ENCODE results near the gene LAMA2.

Gene LAMA2

DNA sequence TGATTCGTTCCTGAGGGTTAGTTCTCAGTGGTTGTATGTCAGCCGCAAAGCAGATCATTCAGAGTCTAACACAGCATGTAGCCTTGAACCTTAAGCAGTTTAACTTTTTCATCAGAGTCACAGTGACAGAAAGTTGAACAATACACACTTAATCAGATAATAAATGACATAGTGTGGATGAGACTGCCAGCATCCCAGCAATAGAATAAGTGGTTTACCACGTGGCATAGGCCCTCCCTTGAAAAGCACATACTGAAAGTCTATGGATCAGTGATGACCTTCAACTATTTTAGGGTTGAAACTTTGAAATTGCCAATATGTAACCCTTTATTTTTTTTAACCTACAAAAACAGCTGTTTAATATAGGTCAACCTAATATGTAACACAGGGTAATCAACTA, 561.7 kb downstream of the LAMA2 start:
- Histone ChIP-seq H2AFZ (ENCODE audit: low read depth, low read length) (no peak overlapping the region), H3K27ac (ENCODE audit: low read length) (no peak overlapping the region), H4K20me1 (ENCODE audit: insufficient read depth, low read length) (no peaks in the 10 kb centered on the region), H3K4me3 (ENCODE audit: low read length) (no peak overlapping the region), H3K4me1 (ENCODE audit: low read length) (peaks cover 23% of the 10 kb centered on the region), H3K4me2 (ENCODE audit: low read length) (no peak overlapping the region), H3K36me3 (replicated peaks; ENCODE audit: low read depth, low read length) (no peaks in the 10 kb centered on the region), H3K27me3 (ENCODE audit: low read depth, low read length) (no peaks in the 10 kb centered on the region), H3K9ac (ENCODE audit: low read length) (no peak overlapping the region), H3K9me3 (ENCODE audit: insufficient read depth, low read length) (no peaks in the 10 kb centered on the region), H3K79me2 (ENCODE audit: low read length) (no peaks in the 10 kb centered on the region)
- TF ChIP-seq EZH2phosphoT487 (IDR thresholded peaks at IDR 0.05; ENCODE audit: low read depth) = no peak
- TF ChIP-seq, protein P1, sequence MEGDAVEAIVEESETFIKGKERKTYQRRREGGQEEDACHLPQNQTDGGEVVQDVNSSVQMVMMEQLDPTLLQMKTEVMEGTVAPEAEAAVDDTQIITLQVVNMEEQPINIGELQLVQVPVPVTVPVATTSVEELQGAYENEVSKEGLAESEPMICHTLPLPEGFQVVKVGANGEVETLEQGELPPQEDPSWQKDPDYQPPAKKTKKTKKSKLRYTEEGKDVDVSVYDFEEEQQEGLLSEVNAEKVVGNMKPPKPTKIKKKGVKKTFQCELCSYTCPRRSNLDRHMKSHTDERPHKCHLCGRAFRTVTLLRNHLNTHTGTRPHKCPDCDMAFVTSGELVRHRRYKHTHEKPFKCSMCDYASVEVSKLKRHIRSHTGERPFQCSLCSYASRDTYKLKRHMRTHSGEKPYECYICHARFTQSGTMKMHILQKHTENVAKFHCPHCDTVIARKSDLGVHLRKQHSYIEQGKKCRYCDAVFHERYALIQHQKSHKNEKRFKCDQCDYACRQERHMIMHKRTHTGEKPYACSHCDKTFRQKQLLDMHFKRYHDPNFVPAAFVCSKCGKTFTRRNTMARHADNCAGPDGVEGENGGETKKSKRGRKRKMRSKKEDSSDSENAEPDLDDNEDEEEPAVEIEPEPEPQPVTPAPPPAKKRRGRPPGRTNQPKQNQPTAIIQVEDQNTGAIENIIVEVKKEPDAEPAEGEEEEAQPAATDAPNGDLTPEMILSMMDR (IDR thresholded peaks at IDR 0.05; ENCODE audit: low read depth, low read length) = no peak

DNA sequence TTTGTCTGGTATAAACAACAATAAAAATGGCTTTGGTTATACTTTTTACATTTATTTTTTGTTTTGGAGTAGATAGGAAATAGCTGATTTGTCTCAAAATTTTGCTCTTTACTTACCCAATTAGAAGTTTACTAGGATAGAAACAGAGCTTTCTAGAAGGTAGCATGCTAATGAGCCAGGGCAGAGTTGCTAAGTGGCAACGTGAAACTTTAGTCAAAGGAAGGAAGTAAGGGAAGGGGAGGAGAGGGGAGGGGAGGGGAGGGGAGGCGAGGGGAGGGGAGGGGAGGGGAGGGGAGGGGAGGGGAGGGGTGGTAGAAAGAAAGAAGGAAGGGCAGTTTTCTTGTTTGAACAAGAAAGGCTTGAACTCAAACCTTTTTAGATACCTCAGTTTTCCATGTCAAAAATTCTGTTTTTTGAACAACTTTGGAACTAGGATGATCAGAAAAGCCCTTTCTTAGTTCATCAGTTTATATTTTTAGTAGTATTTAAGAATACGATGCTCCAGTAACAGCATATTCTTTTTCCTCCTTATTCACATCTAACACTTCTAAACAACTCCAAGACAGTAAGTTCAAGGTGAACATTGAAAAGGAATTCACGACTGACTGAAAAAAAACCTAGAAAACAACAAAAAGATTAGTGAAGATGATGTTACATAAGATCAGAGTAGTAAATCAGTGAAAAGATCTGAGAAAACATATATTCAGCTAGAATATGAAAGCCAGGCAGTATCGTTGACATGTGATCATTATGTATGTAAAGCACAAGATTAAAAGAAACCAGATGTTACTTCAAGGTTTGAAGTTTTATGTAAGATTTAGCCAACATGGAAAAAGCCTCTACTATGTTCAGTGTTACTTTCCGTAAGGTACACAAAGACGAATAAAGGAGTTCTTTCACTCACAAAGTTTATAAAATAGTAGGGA, 563.6 kb downstream of the LAMA2 start:
- no peak overlapping the region for H3K27ac ChIP-seq (ENCODE audit: low read length)
- TF ChIP-seq, protein P1 (IDR thresholded peaks at IDR 0.05; ENCODE audit: low read depth, low read length) = no peak
- no peak for TF ChIP-seq EZH2phosphoT487 (IDR thresholded peaks at IDR 0.05; ENCODE audit: low read depth)
- H3K9me3 ChIP-seq (ENCODE audit: insufficient read depth, low read length) = no peaks in the 10 kb centered on the region
- peaks cover 14% of the 10 kb centered on the region for H3K4me1 ChIP-seq (ENCODE audit: low read length)
- H3K79me2 ChIP-seq (ENCODE audit: low read length) = no peaks in the 10 kb centered on the region
- no peak overlapping the region for H2AFZ ChIP-seq (ENCODE audit: low read depth, low read length)
- no peaks in the 10 kb centered on the region for H4K20me1 ChIP-seq (ENCODE audit: insufficient read depth, low read length)
- H3K4me3 ChIP-seq (ENCODE audit: low read length) = no peak overlapping the region
- no peaks in the 10 kb centered on the region for H3K27me3 ChIP-seq (ENCODE audit: low read depth, low read length)
- H3K4me2 ChIP-seq (ENCODE audit: low read length) = no peak overlapping the region
- no peak overlapping the region for H3K9ac ChIP-seq (ENCODE audit: low read length)
- no peaks in the 10 kb centered on the region for H3K36me3 ChIP-seq (replicated peaks; ENCODE audit: low read depth, low read length)

DNA sequence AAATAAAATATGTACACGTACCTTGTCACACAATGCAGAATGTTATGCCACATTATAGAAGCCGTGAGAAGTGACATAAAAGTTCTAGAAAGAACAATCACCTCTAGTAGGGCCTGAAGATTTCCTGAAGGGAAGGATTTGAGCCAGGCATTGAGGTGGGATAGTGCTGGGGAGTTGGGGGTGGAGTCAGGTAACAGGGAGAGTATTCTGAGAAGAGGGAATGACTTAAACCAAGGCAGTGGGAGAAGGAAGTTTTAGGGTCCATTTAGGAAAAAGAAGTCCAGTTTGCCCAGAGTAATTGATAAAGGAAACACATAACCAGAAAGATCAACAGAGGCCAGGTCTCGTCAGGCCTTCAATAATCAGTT, 564.2 kb downstream of the LAMA2 start:
- H3K4me2 ChIP-seq (ENCODE audit: low read length) = no peak overlapping the region
- H3K79me2 ChIP-seq (ENCODE audit: low read length) = no peaks in the 10 kb centered on the region
- H3K9ac ChIP-seq (ENCODE audit: low read length) = no peak overlapping the region
- no peak overlapping the region for H3K27ac ChIP-seq (ENCODE audit: low read length)
- no peaks in the 10 kb centered on the region for H4K20me1 ChIP-seq (ENCODE audit: insufficient read depth, low read length)
- H3K4me1 ChIP-seq (ENCODE audit: low read length) = peaks cover 14% of the 10 kb centered on the region
- no peaks in the 10 kb centered on the region for H3K9me3 ChIP-seq (ENCODE audit: insufficient read depth, low read length)
- TF ChIP-seq EZH2phosphoT487 (IDR thresholded peaks at IDR 0.05; ENCODE audit: low read depth) = no peak
- TF ChIP-seq, protein P1 (IDR thresholded peaks at IDR 0.05; ENCODE audit: low read depth, low read length) = no peak
- H3K27me3 ChIP-seq (ENCODE audit: low read depth, low read length) = no peaks in the 10 kb centered on the region
- H2AFZ ChIP-seq (ENCODE audit: low read depth, low read length) = no peak overlapping the region
- H3K4me3 ChIP-seq (ENCODE audit: low read length) = no peak overlapping the region
- no peaks in the 10 kb centered on the region for H3K36me3 ChIP-seq (replicated peaks; ENCODE audit: low read depth, low read length)

DNA sequence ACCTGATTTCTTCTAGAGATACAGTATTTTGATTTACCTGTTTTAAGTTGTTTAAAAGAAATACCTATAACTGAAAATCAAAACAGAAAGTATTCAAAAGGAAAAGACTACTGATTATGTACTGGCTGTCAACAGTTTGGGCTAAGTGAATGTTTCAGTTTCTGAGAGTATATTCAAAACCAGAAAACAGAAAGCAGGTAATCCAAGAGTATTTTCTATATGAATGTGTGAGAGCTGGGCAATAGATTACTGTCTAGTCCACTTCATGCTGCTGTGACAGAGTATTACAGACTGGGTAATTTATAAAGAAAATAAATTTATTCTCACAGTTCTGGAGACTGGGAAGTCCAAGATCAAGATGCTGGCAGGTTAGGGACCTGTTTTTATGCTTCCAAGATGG, 566.0 kb downstream of the LAMA2 start:
- no peaks in the 10 kb centered on the region for H3K9me3 ChIP-seq (ENCODE audit: insufficient read depth, low read length)
- no peaks in the 10 kb centered on the region for H4K20me1 ChIP-seq (ENCODE audit: insufficient read depth, low read length)
- H3K27me3 ChIP-seq (ENCODE audit: low read depth, low read length) = peaks cover 4% of the 10 kb centered on the region; the same call in 1 of the 2 replicates
- TF ChIP-seq, protein P1 (IDR thresholded peaks at IDR 0.05; ENCODE audit: low read depth, low read length) = no peak
- TF ChIP-seq EZH2phosphoT487 (IDR thresholded peaks at IDR 0.05; ENCODE audit: low read depth) = no peak
- H3K9ac ChIP-seq (ENCODE audit: low read length) = no peak overlapping the region
- H3K4me1 ChIP-seq (ENCODE audit: low read length) = peaks cover 19% of the 10 kb centered on the region
- H3K27ac ChIP-seq (ENCODE audit: low read length) = no peak overlapping the region
- H3K79me2 ChIP-seq (ENCODE audit: low read length) = no peaks in the 10 kb centered on the region
- H3K36me3 ChIP-seq (replicated peaks; ENCODE audit: low read depth, low read length) = no peaks in the 10 kb centered on the region
- H3K4me3 ChIP-seq (ENCODE audit: low read length) = no peak overlapping the region
- H2AFZ ChIP-seq (ENCODE audit: low read depth, low read length) = no peak overlapping the region
- H3K4me2 ChIP-seq (ENCODE audit: low read length) = peak overlapping the region; percentile 44
